ENCODE data around the gene FYCO1.

- no peak for TF ChIP-seq CTCF (conservative IDR thresholded peaks at IDR 0.05 in 1 of 2, IDR thresholded peaks at IDR 0.05 in 1 of 2; ENCODE audit: low read depth in 1 of 2, low read length in 2 of 2)
- no peak for TF ChIP-seq EZH2 (IDR thresholded peaks at IDR 0.05; ENCODE audit: low read length, missing control alignments)
Measured at GRCh38 chr3:45980819-45981218, 14.8 kb downstream of the FYCO1 start.

All from fibroblast of lung (primary cell).